Hepatocyte (in vitro differentiated cells): Measurements from ENCODE around the gene CACHD1. TPM values are rescaled to one million over a fixed set of nuclear protein-coding genes. Genes with fewer than 3 reads are reported as not detected.

Experiments
- DNase-seq: peaks from one replicate; pipeline ENCODE4 v3.0.0-alpha.2; 2016; ENCODE audit warnings: low spot score
- H2AFZ ChIP-seq: fragments of 200-600 bp; sonication (generic); 2 replicates; pipeline ENCODE4 v1.6.0; 2016; ENCODE audit warnings: antibody characterized with exemption, mild to moderate bottlenecking
- H3K27ac ChIP-seq: fragments of 200-600 bp; sonication (generic); 2 replicates; pipeline ENCODE4 v1.5.1; 2016; ENCODE audit warnings: mild to moderate bottlenecking
- H3K27me3 ChIP-seq: fragments of 200-600 bp; sonication (generic); 2 replicates; pipeline ENCODE4 v1.6.1; 2016
- H3K36me3 ChIP-seq: fragments of 200-600 bp; sonication (generic); replicated peaks from 2 replicates; pipeline ENCODE4 v1.5.1; 2016; ENCODE audit warnings: low read depth; ENCODE audit not compliant: insufficient read depth
- H3K4me1 ChIP-seq: fragments of 200-600 bp; sonication (generic); 2 replicates; pipeline ENCODE4 v1.5.1; 2016; ENCODE audit warnings: mild to moderate bottlenecking, moderate library complexity; ENCODE audit not compliant: insufficient read depth
- H3K4me2 ChIP-seq: fragments of 200-600 bp; sonication (generic); 2 replicates; pipeline ENCODE4 v1.6.0; 2016
- H3K4me3 ChIP-seq: fragments of 200-600 bp; sonication (generic); 2 replicates; pipeline ENCODE4 v1.5.1; 2016; ENCODE audit warnings: mild to moderate bottlenecking
- H3K79me2 ChIP-seq: fragments of 200-600 bp; sonication (generic); 2 replicates; pipeline ENCODE4 v1.6.0; 2017; ENCODE audit warnings: mild to moderate bottlenecking
- H3K9me2 ChIP-seq: fragments of 200-600 bp; sonication (generic); replicated peaks from 2 replicates; pipeline ENCODE4 v1.6.0; 2017; ENCODE audit warnings: mild to moderate bottlenecking; ENCODE audit not compliant: insufficient read depth
- H3K9me3 ChIP-seq: fragments of 200-600 bp; sonication (generic); 2 replicates; pipeline ENCODE4 v1.5.1; 2016; ENCODE audit warnings: low read depth, mild to moderate bottlenecking
- H4K20me1 ChIP-seq: fragments of 200-600 bp; sonication (generic); 2 replicates; pipeline ENCODE4 v1.6.0; 2016; ENCODE audit warnings: mild to moderate bottlenecking; ENCODE audit not compliant: insufficient read depth, poor library complexity, severe bottlenecking
- CTCF ChIP-seq: fragments of 200-600 bp; sonication (generic); IDR thresholded peaks from 2 replicates; pipeline ENCODE4 v1.5.1; 2016; ENCODE audit warnings: antibody characterized with exemption, mild to moderate bottlenecking; ENCODE audit not compliant: poor library complexity
- EZH2 ChIP-seq: fragments of 200-600 bp; sonication (generic); IDR thresholded peaks from 2 replicates; pipeline ENCODE4 v1.6.1; 2016; ENCODE audit warnings: antibody characterized with exemption, mild to moderate bottlenecking, borderline replicate concordance
- EZH2phosphoT487 ChIP-seq: fragments of 200-600 bp; sonication (generic); IDR thresholded peaks from one replicate; pipeline ENCODE4 v1.6.1; 2018; ENCODE audit warnings: antibody characterized with exemption, mild to moderate bottlenecking, low read depth, moderate library complexity; ENCODE audit not compliant: unreplicated experiment, severe bottlenecking
- whole genome bisulfite sequencing: methylation state at CpG from one replicate; pipeline ENCODE4 v1.1.6; 2016; ENCODE audit warnings: low lambda C conversion rate; ENCODE audit errors: missing lambda C conversion rate; 5-methylcytosine and 5-hydroxymethylcytosine counted together
- polyA plus RNA-seq: library from polyadenylated mRNA; unstranded; fragments of >200 nt; fragmentation: Nextera tagmentation; extraction: Ambion mirVana; gene quantifications from 2 replicates; pipeline ENCODE4 v1.2.1, GENCODE V29; 2016
- total RNA-seq: library from RNA; depleted of rRNA; stranded (reverse); fragments of >200 nt; gene quantifications from 2 replicates; pipeline ENCODE4 v1.2.3, GENCODE V29; 2014

The CACHD1 gene
- total and polyA plus RNA-seq, 2 experiments from 2014 or later, result 23.8 to 39.7 TPM

- no peaks in the 10 kb centered on the region for H3K9me2 ChIP-seq
- H3K79me2 ChIP-seq, result peaks cover 79% of the 10 kb centered on the region
- no peaks in the 10 kb centered on the region for H3K27me3 ChIP-seq
- H3K4me2 ChIP-seq, result peak overlapping the region; percentile 16
- no peak overlapping the region for H2AFZ ChIP-seq
- TF ChIP-seq CTCF (no peak), EZH2phosphoT487 (no peak), EZH2 (no peak)
- no peak overlapping the region for H3K4me3 ChIP-seq
- H3K4me1 ChIP-seq, result peaks cover 34% of the 10 kb centered on the region
- peaks cover 10% of the 10 kb centered on the region for H4K20me1 ChIP-seq
- H3K36me3 ChIP-seq, result no peaks in the 10 kb centered on the region
- no peak overlapping the region for H3K27ac ChIP-seq
- no peak for DNase-seq
- H3K9me3 ChIP-seq, result peaks cover 4% of the 10 kb centered on the region
- WGBS, result 61% methylated on average over 7 of the region's 7 CpGs
These were observed 97.7 kb downstream of the CACHD1 start for GRCh38 chr1:64567426-64568170.

- 70% methylated on average over 4 of the region's 4 CpGs for WGBS
- TF ChIP-seq CTCF (no peak), EZH2 (no peak), EZH2phosphoT487 (no peak)
These were observed 98.2 kb downstream of the CACHD1 start for GRCh38 chr1:64568171-64568450.

GRCh38 chr1:64569411-64569810 is 99.5 kb downstream of the CACHD1 start:
- no peak for TF ChIP-seq EZH2
- TF ChIP-seq EZH2phosphoT487, result no peak
- TF ChIP-seq CTCF, result no peak
- Histone ChIP-seq H3K4me3 (no peak overlapping the region), H3K36me3 (no peaks in the 10 kb centered on the region), H3K4me1 (peaks cover 32% of the 10 kb centered on the region), H3K4me2 (no peak overlapping the region), H3K27me3 (no peaks in the 10 kb centered on the region), H3K9me3 (no peaks in the 10 kb centered on the region), H3K79me2 (peaks cover 88% of the 10 kb centered on the region), H3K27ac (no peak overlapping the region), H4K20me1 (peaks cover 10% of the 10 kb centered on the region), H3K9me2 (no peaks in the 10 kb centered on the region), H2AFZ (no peak overlapping the region)
- no peak for DNase-seq
- WGBS, result 73% methylated on average over 4 of the region's 4 CpGs

More at GRCh38 chr1:64568171-64568450, 98.2 kb downstream of the CACHD1 start:
- H3K36me3 ChIP-seq, result no peaks in the 10 kb centered on the region
- H3K4me1 ChIP-seq, result peaks cover 36% of the 10 kb centered on the region
- H3K4me3 ChIP-seq, result no peak overlapping the region
- H4K20me1 ChIP-seq, result peaks cover 10% of the 10 kb centered on the region
- no peak overlapping the region for H3K27ac ChIP-seq
- H3K9me2 ChIP-seq, result no peaks in the 10 kb centered on the region
- no peaks in the 10 kb centered on the region for H3K9me3 ChIP-seq
- H2AFZ ChIP-seq, result no peak overlapping the region
- H3K27me3 ChIP-seq, result no peaks in the 10 kb centered on the region
- peaks cover 80% of the 10 kb centered on the region for H3K79me2 ChIP-seq
- H3K4me2 ChIP-seq, result no peak overlapping the region
- DNase-seq, result no peak
